Liver (tissue), 9 donors: ENCODE results near the gene FRMD5. TPM values are rescaled to one million over a fixed set of nuclear protein-coding genes. Genes with fewer than 3 reads are reported as not detected.

Source experiments
- DNase-seq: peaks from one replicate; pipeline ENCODE4 v3.0.0-alpha.2; 2017; ENCODE audit warnings: low spot score
- H3K27ac ChIP-seq, 2 donors: one replicate each; pipeline ENCODE4 v1.7.0; 2013; ENCODE audit warnings: inconsistent platforms in 2 of 2, low read length in 2 of 2, control low read depth in 1 of 2, low read depth in 1 of 2, mild to moderate bottlenecking in 1 of 2
- H3K27me3 ChIP-seq, 4 donors: one replicate each; pipeline versions ENCODE4 v1.6.1 to v1.7.0; 2013; ENCODE audit warnings: low read length in 3 of 4, inconsistent platforms in 1 of 4, mild to moderate bottlenecking in 1 of 4, moderate library complexity in 1 of 4; ENCODE audit not compliant: control insufficient read depth in 4 of 4, insufficient read depth in 4 of 4
- H3K36me3 ChIP-seq, 4 donors: one replicate each; pipeline versions ENCODE4 v1.6.1 to v1.7.0; 2013; ENCODE audit warnings: low read length in 3 of 4, mild to moderate bottlenecking in 3 of 4, low read depth in 1 of 4, moderate library complexity in 1 of 4; ENCODE audit not compliant: control insufficient read depth in 4 of 4, insufficient read depth in 3 of 4
- H3K4me1 ChIP-seq, 4 donors: one replicate each; pipeline versions ENCODE4 v1.6.1 to v1.7.0; 2013; ENCODE audit warnings: low read length in 3 of 4, mild to moderate bottlenecking in 3 of 4, moderate library complexity in 1 of 4; ENCODE audit not compliant: control insufficient read depth in 4 of 4, insufficient read depth in 4 of 4
- H3K4me3 ChIP-seq, 3 donors: one replicate each; pipeline versions ENCODE4 v1.6.1 to v1.7.0; 2013; ENCODE audit warnings: low read length in 3 of 3, control low read depth in 1 of 3, low read depth in 1 of 3, mild to moderate bottlenecking in 1 of 3
- H3K9ac ChIP-seq, 2 donors: one replicate each; pipeline ENCODE4 v1.7.0; 2013; ENCODE audit warnings: low read length in 2 of 2, mild to moderate bottlenecking in 2 of 2, moderate library complexity in 2 of 2, control low read depth in 1 of 2, low read depth in 1 of 2
- H3K9me3 ChIP-seq, 4 donors: one replicate each; pipeline versions ENCODE4 v1.6.1 to v1.7.0; 2013; ENCODE audit warnings: low read length in 3 of 4; ENCODE audit not compliant: control insufficient read depth in 4 of 4
- ATF3 ChIP-seq: IDR thresholded peaks from 2 replicates; pipeline ENCODE4 v1.6.1; 2016; ENCODE audit warnings: antibody characterized with exemption
- EGR1 ChIP-seq, 2 donors: IDR thresholded peaks; 2 replicates each; pipeline ENCODE4 v1.6.1; 2016 to 2018; ENCODE audit warnings: antibody characterized with exemption in 2 of 2, low read depth in 2 of 2
- FOXA1 ChIP-seq: IDR thresholded peaks from 2 replicates; pipeline ENCODE4 v1.6.1; 2016; ENCODE audit warnings: antibody characterized with exemption
- FOXA2 ChIP-seq: IDR thresholded peaks from 2 replicates; pipeline ENCODE4 v1.6.1; 2016; ENCODE audit warnings: antibody characterized with exemption
- GABPA ChIP-seq, 2 donors: IDR thresholded peaks in 1 of 2; conservative IDR thresholded peaks in 1 of 2; 2 replicates each; pipeline ENCODE4 v1.6.1; 2016; ENCODE audit warnings: antibody characterized with exemption in 2 of 2, mild to moderate bottlenecking in 1 of 2, moderate library complexity in 1 of 2
- HNF4A ChIP-seq, 2 donors: conservative IDR thresholded peaks; 2 replicates each; pipeline ENCODE4 v1.6.1; 2016; ENCODE audit warnings: antibody characterized with exemption in 2 of 2, mild to moderate bottlenecking in 2 of 2
- HNF4G ChIP-seq: IDR thresholded peaks from 2 replicates; pipeline ENCODE4 v1.6.1; 2016; ENCODE audit warnings: antibody characterized with exemption
- JUND ChIP-seq, 2 donors: IDR thresholded peaks; 2 replicates each; pipeline ENCODE4 v1.6.1; 2016; ENCODE audit warnings: antibody characterized with exemption in 2 of 2
- MAX ChIP-seq: IDR thresholded peaks from 2 replicates; pipeline ENCODE4 v1.6.1; 2016; ENCODE audit warnings: antibody characterized with exemption
- NR2F2 ChIP-seq: IDR thresholded peaks from 2 replicates; pipeline ENCODE4 v1.6.1; 2016; ENCODE audit warnings: antibody characterized with exemption
- RAD21 ChIP-seq, 2 donors: IDR thresholded peaks; 2 replicates each; pipeline ENCODE4 v1.6.1; 2016; ENCODE audit warnings: antibody characterized with exemption in 2 of 2, mild to moderate bottlenecking in 2 of 2
- REST ChIP-seq: IDR thresholded peaks from 2 replicates; pipeline ENCODE4 v1.6.1; 2016; ENCODE audit warnings: antibody characterized with exemption, mild to moderate bottlenecking
- RXRA ChIP-seq, 2 donors: IDR thresholded peaks; 2 replicates each; pipeline ENCODE4 v1.6.1; 2017 to 2018; ENCODE audit warnings: antibody characterized with exemption in 2 of 2, mild to moderate bottlenecking in 1 of 2
- SP1 ChIP-seq: IDR thresholded peaks from 2 replicates; pipeline ENCODE4 v1.6.1; 2018; ENCODE audit warnings: antibody characterized with exemption, mild to moderate bottlenecking
- TAF1 ChIP-seq: conservative IDR thresholded peaks from 2 replicates; pipeline ENCODE4 v1.6.1; 2016; ENCODE audit warnings: antibody characterized with exemption, mild to moderate bottlenecking
- YY1 ChIP-seq: IDR thresholded peaks from 2 replicates; pipeline ENCODE4 v1.6.1; 2016; ENCODE audit warnings: antibody characterized with exemption, mild to moderate bottlenecking
- WGBS: extraction: QIAGEN DNeasy Blood & Tissue Kit; methylation state at CpG from one replicate; pipeline ENCODE4 v1.1.7; 2013; 5-methylcytosine and 5-hydroxymethylcytosine counted together
- polyA plus RNA-seq, 2 donors: library from polyadenylated mRNA; stranded (reverse) in 1 of 2; unstranded in 1 of 2; fragments of 200-250 nt in 1 of 2; fragments of >200 nt in 1 of 2; fragmentation: Nextera tagmentation in 1 of 2; extraction: Ambion mirVana in 1 of 2; gene quantifications; one replicate each; pipeline versions ENCODE4 v1.2.1 to v1.2.3, GENCODE V29; 2013 to 2015
- total RNA-seq, 2 donors: library from RNA; depleted of rRNA; stranded (reverse); fragments of >200 nt; gene quantifications; one replicate each; pipeline ENCODE4 v1.2.3, GENCODE V29; 2014
- TF ChIP-seq, protein P1 (sequence below): fragments of 150-350 bp; IDR thresholded peaks from 2 replicates; pipeline ENCODE4 v1.5.1; 2017; ENCODE audit warnings: improper control_type of control experiment, low read depth, low read length; ENCODE audit not compliant: missing input control
- TF ChIP-seq, protein P2 (sequence below): IDR thresholded peaks from 2 replicates; pipeline ENCODE4 v1.6.1; 2016; ENCODE audit warnings: antibody characterized with exemption
- donor health status: healthy.
- donor health status: healthy.
- donor health status: healthy.
- donor health status: healthy.
- donor health status: healthy.

Gene FRMD5
- total and polyA plus RNA-seq, 4 donors: 0.01 to 0.25 TPM; not detected in 2

DNA sequence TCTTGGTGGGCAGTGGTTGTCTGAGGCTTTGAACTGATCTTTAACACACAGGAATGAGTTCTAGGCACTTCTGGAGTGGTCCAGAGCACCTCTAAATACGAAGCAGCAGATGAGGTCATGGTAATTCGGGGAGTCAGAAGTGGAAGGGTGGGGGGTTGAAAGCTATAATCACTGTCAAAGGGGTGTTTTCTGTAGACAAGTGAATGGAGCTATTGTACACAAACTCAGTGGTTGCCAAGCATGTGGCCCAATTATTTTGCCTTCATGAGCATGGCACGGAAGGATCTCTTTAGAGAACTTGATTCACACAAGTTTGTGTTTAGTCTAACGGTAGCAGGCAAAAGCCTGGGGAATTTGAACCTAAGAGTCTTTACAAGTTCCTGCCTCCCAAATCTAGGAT is 6.3 kb downstream of the FRMD5 start (continued):
- TF ChIP-seq REST: no peak
- TF ChIP-seq RXRA (IDR thresholded peaks at IDR 0.05): no peak
- no peak for TF ChIP-seq SP1
- no peak for TF ChIP-seq JUND (IDR thresholded peaks at IDR 0.05)

GRCh38 chr15:44186705-44187104 is 8.4 kb downstream of the FRMD5 start:
- Histone ChIP-seq H3K27me3 (peaks cover 0 to 8% (median 1%) of the 10 kb centered on the region in 4 donors), H3K27ac (no peak overlapping the region), H3K4me3 (no peak overlapping the region), H3K9ac (no peak overlapping the region), H3K4me1 (no peaks in the 10 kb centered on the region), H3K9me3 (no peaks in the 10 kb centered on the region), H3K36me3 (no peaks in the 10 kb centered on the region)
- TF ChIP-seq, protein P1, sequence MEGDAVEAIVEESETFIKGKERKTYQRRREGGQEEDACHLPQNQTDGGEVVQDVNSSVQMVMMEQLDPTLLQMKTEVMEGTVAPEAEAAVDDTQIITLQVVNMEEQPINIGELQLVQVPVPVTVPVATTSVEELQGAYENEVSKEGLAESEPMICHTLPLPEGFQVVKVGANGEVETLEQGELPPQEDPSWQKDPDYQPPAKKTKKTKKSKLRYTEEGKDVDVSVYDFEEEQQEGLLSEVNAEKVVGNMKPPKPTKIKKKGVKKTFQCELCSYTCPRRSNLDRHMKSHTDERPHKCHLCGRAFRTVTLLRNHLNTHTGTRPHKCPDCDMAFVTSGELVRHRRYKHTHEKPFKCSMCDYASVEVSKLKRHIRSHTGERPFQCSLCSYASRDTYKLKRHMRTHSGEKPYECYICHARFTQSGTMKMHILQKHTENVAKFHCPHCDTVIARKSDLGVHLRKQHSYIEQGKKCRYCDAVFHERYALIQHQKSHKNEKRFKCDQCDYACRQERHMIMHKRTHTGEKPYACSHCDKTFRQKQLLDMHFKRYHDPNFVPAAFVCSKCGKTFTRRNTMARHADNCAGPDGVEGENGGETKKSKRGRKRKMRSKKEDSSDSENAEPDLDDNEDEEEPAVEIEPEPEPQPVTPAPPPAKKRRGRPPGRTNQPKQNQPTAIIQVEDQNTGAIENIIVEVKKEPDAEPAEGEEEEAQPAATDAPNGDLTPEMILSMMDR: no peak
- TF ChIP-seq HNF4A (conservative IDR thresholded peaks at IDR 0.05) (no peak), ATF3 (no peak), JUND (IDR thresholded peaks at IDR 0.05) (no peak), RAD21 (IDR thresholded peaks at IDR 0.05) (no peak), FOXA1 (no peak), TAF1 (no peak), YY1 (no peak), RXRA (IDR thresholded peaks at IDR 0.05) (no peak), FOXA2 (no peak), HNF4G (no peak), NR2F2 (no peak), MAX (no peak), GABPA (IDR thresholded peaks at IDR 0.05 in 1 of 2, conservative IDR thresholded peaks at IDR 0.05 in 1 of 2) (no peak), SP1 (no peak), REST (no peak), EGR1 (IDR thresholded peaks at IDR 0.05; ENCODE audit: low read depth in 2 of 2) (no peak)
- TF ChIP-seq, protein P2, sequence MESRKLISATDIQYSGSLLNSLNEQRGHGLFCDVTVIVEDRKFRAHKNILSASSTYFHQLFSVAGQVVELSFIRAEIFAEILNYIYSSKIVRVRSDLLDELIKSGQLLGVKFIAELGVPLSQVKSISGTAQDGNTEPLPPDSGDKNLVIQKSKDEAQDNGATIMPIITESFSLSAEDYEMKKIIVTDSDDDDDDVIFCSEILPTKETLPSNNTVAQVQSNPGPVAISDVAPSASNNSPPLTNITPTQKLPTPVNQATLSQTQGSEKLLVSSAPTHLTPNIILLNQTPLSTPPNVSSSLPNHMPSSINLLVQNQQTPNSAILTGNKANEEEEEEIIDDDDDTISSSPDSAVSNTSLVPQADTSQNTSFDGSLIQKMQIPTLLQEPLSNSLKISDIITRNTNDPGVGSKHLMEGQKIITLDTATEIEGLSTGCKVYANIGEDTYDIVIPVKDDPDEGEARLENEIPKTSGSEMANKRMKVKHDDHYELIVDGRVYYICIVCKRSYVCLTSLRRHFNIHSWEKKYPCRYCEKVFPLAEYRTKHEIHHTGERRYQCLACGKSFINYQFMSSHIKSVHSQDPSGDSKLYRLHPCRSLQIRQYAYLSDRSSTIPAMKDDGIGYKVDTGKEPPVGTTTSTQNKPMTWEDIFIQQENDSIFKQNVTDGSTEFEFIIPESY: no peak
- WGBS: 87% methylated on average over 6 of the region's 6 CpGs
- no peak for DNase-seq
